Body of pancreas (tissue), 4 donors: ENCODE results near the gene SIDT1. TPM values are rescaled to one million over a fixed set of nuclear protein-coding genes. Genes with fewer than 3 reads are reported as not detected.

ENCODE experiments used
- ATAC-seq: fragments of 150-250 bp; one replicate; pipeline ENCODE4 v1.9.1; 2016
- DNase-seq, 4 donors: peaks; one replicate each; pipeline ENCODE4 v3.0.0-alpha.2; 2019
- H3K27ac ChIP-seq, 4 donors: fragments of 200-600 bp; sonication (generic); 1 replicate in 3 of 4; 2 replicates in 1 of 4; pipeline versions ENCODE4 v1.5.1 to v1.6.1; 2016 to 2019; ENCODE audit warnings: mild to moderate bottlenecking in 1 of 4, mixed read lengths in 1 of 4, moderate library complexity in 1 of 4
- H3K27me3 ChIP-seq, 2 donors: fragments of 200-600 bp; sonication (generic); one replicate each; pipeline ENCODE4 v1.6.0; 2016; ENCODE audit warnings: mild to moderate bottlenecking in 1 of 2
- H3K36me3 ChIP-seq, 2 donors: fragments of 200-600 bp; sonication (generic); replicated peaks in 1 of 2; 2 replicates each; pipeline ENCODE4 v1.5.1; 2016; ENCODE audit warnings: low read depth in 2 of 2; ENCODE audit not compliant: insufficient read depth in 1 of 2
- H3K4me1 ChIP-seq: fragments of 200-600 bp; sonication (generic); one replicate; pipeline ENCODE4 v1.6.0; 2016
- H3K4me3 ChIP-seq, 2 donors: fragments of 200-600 bp; sonication (generic); 1 replicate in 1 of 2; 2 replicates in 1 of 2; pipeline ENCODE4 v1.5.1; 2016 to 2019
- H3K9me3 ChIP-seq, 3 donors: fragments of 200-600 bp; sonication (generic); 1 replicate in 2 of 3; 2 replicates in 1 of 3; pipeline ENCODE4 v1.5.1; 2016
- CTCF ChIP-seq, 7 experiments: fragments of 450-650 bp in 4 of 7; fragments of 200-600 bp in 3 of 7; sonication (generic) in 3 of 7; IDR thresholded peaks; one replicate each; pipeline ENCODE4 v1.5.1; 2016 to 2019; ENCODE audit warnings: antibody characterized with exemption in 7 of 7
- POLR2A ChIP-seq, 3 donors: fragments of 450-650 bp; IDR thresholded peaks; one replicate each; pipeline ENCODE4 v1.6.1; 2016; ENCODE audit warnings: antibody characterized with exemption in 3 of 3, mild to moderate bottlenecking in 2 of 3
- WGBS, 2 donors: methylation state at CpG; one replicate each; pipeline ENCODE4 v1.1.5; 2017; 5-methylcytosine and 5-hydroxymethylcytosine counted together
- intact Hi-C: fragments of 100-400 bp; cut with DNase I; formaldehyde crosslinking; loops from one replicate; pipeline ENCODE4 v1.15.1; 2023
- total RNA-seq, 2 donors: library from RNA; depleted of rRNA; stranded (reverse); fragments of >200 nt; gene quantifications; one replicate each; pipeline ENCODE4 v1.1.0, GENCODE V29; 2016

SIDT1 gene
- total RNA-seq, 2 donors from 2014 or later: 1.6 to 8.8 TPM

- Histone ChIP-seq H3K36me3 (no peaks in the 10 kb centered on the region), H3K4me1 (peaks cover 48% of the 10 kb centered on the region), H3K4me3 (no peak overlapping the region), H3K9me3 (no peaks in the 10 kb centered on the region), H3K27ac (peak overlapping the region in 3 of 4 donors; percentile 34 to 57 (median 53)), H3K27me3 (no peaks in the 10 kb centered on the region)
- no peak for TF ChIP-seq POLR2A (IDR thresholded peaks at IDR 0.05)
- TF ChIP-seq CTCF (IDR thresholded peaks at IDR 0.05): no peak
- 67 to 84% methylated on average over 4 of the region's 4 CpGs for WGBS, 2 donors
- no peak for DNase-seq
- ATAC-seq: no peak
- intact Hi-C loops: no loop called here
Observed at GRCh38 chr3:113668015-113668414, 135.7 kb downstream of the SIDT1 start.

- intact Hi-C loops: no loop called here
- 11 to 19% methylated on average over 4 of the region's 4 CpGs for WGBS, 2 donors
- no peak overlapping the region for H3K4me3 ChIP-seq
- H3K36me3 ChIP-seq: peaks cover 0 to 3% of the 10 kb centered on the region in 2 donors
- H3K27me3 ChIP-seq: no peaks in the 10 kb centered on the region
- no peak for ATAC-seq
- no peak overlapping the region for H3K27ac ChIP-seq
- DNase-seq: no peak
- H3K9me3 ChIP-seq: no peaks in the 10 kb centered on the region
- no peak for TF ChIP-seq POLR2A (IDR thresholded peaks at IDR 0.05)
- TF ChIP-seq CTCF (IDR thresholded peaks at IDR 0.05): no peak
- H3K4me1 ChIP-seq: peaks cover 10% of the 10 kb centered on the region
Observed at GRCh38 chr3:113673593-113673992, 141.2 kb downstream of the SIDT1 start.

- intact Hi-C loops: no loop called here
Observed at GRCh38 chr3:113676261-113676660, 143.9 kb downstream of the SIDT1 start.

GRCh38 chr3:113677737-113678136 lies 145.4 kb downstream of the SIDT1 start:
- ATAC-seq (no peak), DNase-seq (no peak)
- TF ChIP-seq CTCF (IDR thresholded peaks at IDR 0.05) (no peak), POLR2A (IDR thresholded peaks at IDR 0.05) (no peak)
- Histone ChIP-seq H3K36me3 (peaks cover 0 to 3% of the 10 kb centered on the region in 2 donors), H3K4me3 (no peak overlapping the region), H3K27me3 (no peaks in the 10 kb centered on the region), H3K27ac (no peak overlapping the region), H3K9me3 (no peaks in the 10 kb centered on the region), H3K4me1 (peaks cover 11% of the 10 kb centered on the region)
- 75% methylated on average over 1 of the region's 1 CpG; no CpG with 5 or more reads in 1 of the 2 donors for WGBS, 2 donors
- intact Hi-C loops: no loop called here

More at GRCh38 chr3:113676261-113676660, 143.9 kb downstream of the SIDT1 start:
- DNase-seq (no peak), ATAC-seq (no peak)
- Histone ChIP-seq H3K9me3 (no peaks in the 10 kb centered on the region), H3K27me3 (no peaks in the 10 kb centered on the region), H3K4me1 (peaks cover 5% of the 10 kb centered on the region), H3K27ac (no peak overlapping the region), H3K4me3 (no peak overlapping the region), H3K36me3 (peaks cover 0 to 3% of the 10 kb centered on the region in 2 donors)
- 87 to 96% methylated on average over 3 of the region's 3 CpGs for WGBS, 2 donors
- TF ChIP-seq POLR2A (IDR thresholded peaks at IDR 0.05) (no peak), CTCF (IDR thresholded peaks at IDR 0.05) (no peak)

- no peaks in the 10 kb centered on the region for H3K9me3 ChIP-seq
- no peak for DNase-seq
- TF ChIP-seq POLR2A (IDR thresholded peaks at IDR 0.05) (no peak), CTCF (IDR thresholded peaks at IDR 0.05) (no peak)
- H3K36me3 ChIP-seq: peaks cover 0 to 3% of the 10 kb centered on the region in 2 donors
- 93 to 95% methylated on average over 4 of the region's 4 CpGs for WGBS, 2 donors
- H3K4me3 ChIP-seq: no peak overlapping the region
- ATAC-seq: no peak
- intact Hi-C loops: no loop called here
- peaks cover 9% of the 10 kb centered on the region for H3K4me1 ChIP-seq
- no peaks in the 10 kb centered on the region for H3K27me3 ChIP-seq
- H3K27ac ChIP-seq: no peak overlapping the region
Observed at GRCh38 chr3:113678773-113679172, 146.4 kb downstream of the SIDT1 start.
